HG02610 (cell line): ENCODE data around the gene CHODL.

Experiments used
- ATAC-seq: cut with Tn5 transposase; IDR thresholded peaks from one replicate; pipeline ENCODE4 v1.9.1; 2021; ENCODE audit warnings: mild to moderate bottlenecking, moderate library complexity; ENCODE audit not compliant: unreplicated experiment

Gene CHODL

GRCh38 chr21:18244671-18245463 lies at the start of gene CHODL:
Gene CHODL, plus strand, starts transcription at chr21:18244833. Its CDS starts 391 bp downstream, at chr21:18245224.
- ATAC-seq: no peak

- ATAC-seq: no peak
These were observed 39.7 kb upstream of the CHODL start for GRCh38 chr21:18204931-18205330.

- ATAC-seq: no peak
These were observed 26.3 kb upstream of the CHODL start for GRCh38 chr21:18218331-18218730.

- no peak for ATAC-seq
These were observed 24.1 kb upstream of the CHODL start for GRCh38 chr21:18220498-18220897.

- no peak for ATAC-seq
These were observed 22.3 kb upstream of the CHODL start for GRCh38 chr21:18222346-18222745.

- ATAC-seq: no peak
These were observed 16.4 kb upstream of the CHODL start for GRCh38 chr21:18228060-18228739.

GRCh38 chr21:18235545-18235944 lies 9.1 kb upstream of the CHODL start:
- no peak for ATAC-seq

GRCh38 chr21:18245464-18245967 lies 883 bp downstream of the CHODL start:
- no peak for ATAC-seq

GRCh38 chr21:18248171-18248570 lies 3.5 kb downstream of the CHODL start:
- no peak for ATAC-seq

GRCh38 chr21:18249672-18250071 lies 5.0 kb downstream of the CHODL start:
- no peak for ATAC-seq

GRCh38 chr21:18251065-18251464 lies 6.4 kb downstream of the CHODL start:
- ATAC-seq: no peak

GRCh38 chr21:18252256-18252655 lies 7.6 kb downstream of the CHODL start:
- no peak for ATAC-seq

GRCh38 chr21:18252680-18253079 lies 8.0 kb downstream of the CHODL start:
- ATAC-seq: no peak

GRCh38 chr21:18253221-18253620 lies 8.6 kb downstream of the CHODL start:
- no peak for ATAC-seq

GRCh38 chr21:18253799-18254198 lies 9.2 kb downstream of the CHODL start:
- no peak for ATAC-seq

- ATAC-seq: no peak
These were observed 21.3 kb downstream of the CHODL start for GRCh38 chr21:18265944-18266343.

GRCh38 chr21:18267496-18267895 lies 22.9 kb downstream of the CHODL start:
- ATAC-seq: no peak

- no peak for ATAC-seq
These were observed 24.3 kb downstream of the CHODL start for GRCh38 chr21:18268906-18269305.

GRCh38 chr21:18269856-18270255 lies 25.2 kb downstream of the CHODL start:
- ATAC-seq: no peak

- no peak for ATAC-seq
These were observed 28.8 kb downstream of the CHODL start for GRCh38 chr21:18273400-18273799.

- ATAC-seq: no peak
These were observed 29.7 kb downstream of the CHODL start for GRCh38 chr21:18274370-18274769.

- ATAC-seq: no peak
These were observed 31.1 kb downstream of the CHODL start for GRCh38 chr21:18275781-18276180.
